Measurements from ENCODE around the gene KDM4F.
"Not testable (repeated sequence)": the region's sequence is repeated elsewhere in the genome, so short reads cannot be mapped to it uniquely, and the experiment has no call there.

Gene KDM4F

DNA sequence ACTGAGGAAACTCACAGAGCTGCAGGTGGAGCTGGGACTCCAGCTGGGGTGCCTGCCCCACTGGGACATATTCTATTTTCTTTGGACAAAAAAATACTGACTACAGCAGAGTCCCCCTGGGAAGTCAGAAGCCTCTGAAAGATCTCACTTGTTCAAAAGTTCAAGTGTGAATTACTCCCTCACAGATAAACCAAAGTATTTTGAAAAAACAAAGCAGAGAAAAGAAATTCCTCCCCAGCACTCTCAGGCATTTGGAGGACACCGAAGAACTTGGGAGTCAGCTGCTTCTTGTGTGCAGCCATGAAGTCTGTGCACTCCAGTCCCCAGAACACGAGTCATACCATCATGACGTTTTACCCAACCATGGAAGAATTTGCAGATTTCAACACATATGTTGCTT, at the start of gene KDM4F:
KDM4F (plus strand) TSS at position 301 of the 400 bp plus-strand sequence.
- not testable (repeated sequence) for FAIRE-seq; DNase-seq (ENCODE audit: insufficient read length, low spot score)

DNA sequence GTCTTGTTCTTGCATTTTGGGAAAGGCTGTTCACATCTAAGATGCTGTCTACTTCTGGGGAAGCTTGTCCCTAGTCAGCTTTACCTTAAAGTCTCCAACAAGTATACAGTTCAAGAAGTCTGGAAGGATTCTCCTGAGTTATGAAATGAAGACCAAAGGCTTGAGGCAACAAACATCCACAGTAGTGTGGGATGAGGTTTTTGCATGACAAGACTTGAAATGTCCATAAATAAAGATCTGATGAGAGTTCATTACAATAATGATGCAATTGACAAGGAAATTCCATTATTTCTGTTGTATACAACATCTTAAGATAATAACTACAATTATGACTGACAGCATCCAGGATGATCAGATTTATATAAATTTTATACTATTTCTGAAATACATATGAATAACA, 45.5 kb upstream of the KDM4F start:
- no peak for FAIRE-seq
- DNase-seq (ENCODE audit: insufficient read length, low spot score): no peak

DNA sequence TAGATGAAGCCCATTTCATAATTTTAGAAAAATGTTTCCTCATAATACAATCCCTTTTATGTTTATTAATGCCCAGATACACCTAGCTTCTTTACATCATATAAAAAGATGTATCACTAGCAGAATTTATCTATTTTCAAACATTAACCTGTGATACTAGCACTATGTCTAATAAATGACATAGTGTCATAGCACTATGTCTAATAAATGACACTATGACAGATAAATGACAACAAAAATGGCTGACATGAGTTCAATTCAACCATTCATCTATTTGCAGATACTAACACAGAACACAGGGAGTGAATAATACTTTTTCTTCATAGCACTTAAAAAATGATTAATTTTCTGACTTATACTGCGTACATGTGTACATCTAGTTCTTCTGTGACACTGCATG, 43.6 kb upstream of the KDM4F start:
- FAIRE-seq (no peak), DNase-seq (ENCODE audit: insufficient read length, low spot score) (no peak)

GRCh38 chr11:95011376-95011775, 37.8 kb upstream of the KDM4F start:
- FAIRE-seq: no peak

GRCh38 chr11:95014184-95014821, 34.9 kb upstream of the KDM4F start:
- DNase-seq (ENCODE audit: insufficient read length, low spot score) (no peak), FAIRE-seq (no peak)

More at GRCh38 chr11:95011376-95011775, 37.8 kb upstream of the KDM4F start:
- DNase-seq (ENCODE audit: insufficient read length, low spot score): no peak

DNA sequence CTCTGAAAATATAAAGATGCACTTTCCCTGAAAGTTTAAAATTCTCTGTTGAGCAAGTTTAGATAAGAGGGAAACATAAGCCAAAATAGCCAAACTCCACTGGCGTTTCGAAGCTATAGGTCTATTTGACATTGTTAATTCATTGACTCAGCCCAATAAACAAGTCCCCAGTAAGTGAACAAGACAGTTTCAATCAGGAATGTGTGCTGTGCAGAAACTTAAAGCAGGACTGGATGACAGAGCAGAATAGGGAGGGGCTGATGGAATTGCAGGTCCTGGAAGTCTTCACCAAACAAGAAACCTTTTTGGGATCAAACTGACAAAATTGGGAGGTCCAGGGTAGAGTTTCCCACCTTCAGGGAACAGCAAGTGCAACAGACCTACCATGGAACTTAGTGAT, 33.1 kb upstream of the KDM4F start:
- no peak for DNase-seq (ENCODE audit: insufficient read length, low spot score)
- FAIRE-seq: no peak

DNA sequence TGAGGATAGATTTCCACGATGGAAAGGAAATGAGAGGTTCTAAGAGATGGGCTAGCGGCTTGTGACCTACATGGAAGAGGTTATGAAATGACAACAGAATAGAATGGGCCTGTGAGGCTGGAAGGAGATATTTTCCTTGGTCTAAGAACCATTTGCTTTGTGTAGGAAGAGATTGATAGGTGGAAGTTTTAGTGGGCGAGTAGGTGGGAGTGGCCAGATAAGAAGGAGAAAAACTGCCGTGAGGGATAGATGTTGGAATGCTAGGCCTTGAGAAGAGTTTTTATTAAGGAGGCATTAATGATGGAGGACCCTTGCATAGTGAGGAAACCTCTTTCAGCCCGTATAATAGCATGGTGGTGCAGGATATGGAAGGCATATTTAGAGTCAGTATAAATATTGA, 27.8 kb upstream of the KDM4F start:
- not testable (repeated sequence) for FAIRE-seq

DNA sequence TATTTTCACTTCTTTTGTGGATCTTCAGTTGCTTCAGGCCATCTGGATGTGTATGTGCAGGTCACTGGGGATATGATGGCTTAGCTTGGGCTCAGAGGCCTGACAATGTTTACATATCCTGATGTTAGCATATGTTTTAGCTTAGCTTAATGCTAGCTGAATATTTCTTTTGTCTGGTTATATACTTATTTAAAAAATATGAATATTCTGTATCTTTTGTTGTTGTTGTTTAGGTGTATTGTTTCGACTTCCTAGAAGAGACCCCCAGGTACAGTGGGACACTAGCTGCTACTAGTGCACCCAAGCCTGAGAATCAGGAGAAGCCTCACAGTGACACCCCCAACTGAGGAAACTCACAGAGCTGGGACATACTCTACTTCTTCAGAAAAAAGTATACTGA, 24.3 kb upstream of the KDM4F start, which contains the start of gene KDM4E:
KDM4E (plus strand) TSS at position 301 of the 400 bp plus-strand sequence. CDS start 300 bp downstream, outside the sequence.
- DNase-seq (ENCODE audit: insufficient read length, low spot score) (no peak), FAIRE-seq (no peak)

More for the DNA sequence above, 27.8 kb upstream of the KDM4F start:
- not testable (repeated sequence) for DNase-seq (ENCODE audit: insufficient read length, low spot score)

DNA sequence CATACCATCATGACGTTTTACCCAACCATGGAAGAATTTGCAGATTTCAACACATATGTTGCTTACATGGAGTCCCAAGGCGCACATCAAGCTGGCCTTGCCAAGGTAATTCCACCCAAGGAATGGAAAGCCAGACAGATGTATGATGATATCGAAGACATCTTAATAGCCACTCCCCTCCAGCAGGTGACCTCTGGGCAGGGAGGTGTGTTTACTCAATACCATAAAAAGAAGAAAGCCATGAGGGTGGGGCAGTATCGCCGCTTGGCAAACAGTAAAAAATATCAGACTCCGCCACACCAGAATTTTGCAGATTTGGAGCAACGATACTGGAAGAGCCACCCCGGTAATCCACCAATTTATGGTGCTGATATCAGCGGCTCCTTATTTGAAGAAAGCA, 23.6 kb upstream of the KDM4F start:
- FAIRE-seq; DNase-seq (ENCODE audit: insufficient read length, low spot score): not testable (repeated sequence)

DNA sequence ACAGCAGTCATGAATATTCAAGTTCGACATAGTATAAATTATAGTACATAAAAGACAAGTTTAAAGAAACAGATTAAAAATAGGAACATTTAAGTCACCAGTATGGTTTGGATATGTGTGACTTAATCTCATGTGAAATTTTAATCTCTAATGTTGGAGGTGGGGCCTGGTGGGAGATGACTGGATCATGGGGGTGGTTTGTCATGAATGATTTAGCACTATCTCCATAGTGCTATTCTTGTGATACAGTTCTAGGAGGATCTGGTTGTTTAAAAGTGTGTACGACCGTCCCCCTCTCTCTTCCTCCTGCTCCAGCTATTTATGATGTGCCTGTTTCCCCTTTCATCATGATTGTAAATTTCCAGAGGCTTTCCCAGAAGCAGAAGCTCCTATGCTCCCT, 20.9 kb upstream of the KDM4F start:
- FAIRE-seq: no peak
- DNase-seq (ENCODE audit: insufficient read length, low spot score): no peak

DNA sequence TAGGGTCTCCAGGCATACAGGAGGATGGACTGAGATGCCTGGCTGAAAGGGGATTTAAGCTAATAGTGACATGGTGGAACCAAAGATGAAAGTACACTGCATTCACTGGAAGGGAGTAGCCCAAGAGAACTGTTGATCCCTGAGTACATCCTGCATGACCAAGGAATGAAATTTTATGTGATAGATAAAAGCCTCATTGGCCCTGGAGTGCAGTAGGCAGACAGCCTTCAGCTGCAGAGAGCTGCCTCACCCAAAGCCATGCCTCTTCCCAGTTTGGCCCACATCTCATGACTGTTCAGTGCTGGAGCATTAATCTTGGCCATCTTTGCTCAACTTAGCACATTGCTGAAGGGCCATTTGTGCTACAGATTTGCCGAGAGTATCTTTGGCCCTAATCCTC, 16.2 kb upstream of the KDM4F start:
- FAIRE-seq (no peak), DNase-seq (ENCODE audit: insufficient read length, low spot score) (no peak)

DNA sequence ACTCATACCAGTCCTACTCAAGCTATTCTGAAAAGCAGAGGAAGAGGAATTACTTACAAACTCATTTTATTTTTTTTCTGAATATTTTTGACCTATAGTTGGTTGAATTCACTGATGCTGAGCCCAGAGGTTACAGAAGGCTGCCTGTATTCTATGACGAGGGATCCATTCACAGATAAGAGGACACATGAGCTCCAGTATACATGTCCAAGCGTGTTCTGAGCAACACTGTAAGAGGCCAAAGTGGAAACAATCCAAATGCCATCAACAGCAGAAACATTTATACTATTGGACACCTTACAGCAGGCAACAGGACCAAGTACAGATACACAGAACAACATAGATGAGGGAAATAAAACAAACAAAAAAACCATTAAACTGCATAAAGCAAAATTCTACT, 13.9 kb upstream of the KDM4F start:
- FAIRE-seq: no peak

DNA sequence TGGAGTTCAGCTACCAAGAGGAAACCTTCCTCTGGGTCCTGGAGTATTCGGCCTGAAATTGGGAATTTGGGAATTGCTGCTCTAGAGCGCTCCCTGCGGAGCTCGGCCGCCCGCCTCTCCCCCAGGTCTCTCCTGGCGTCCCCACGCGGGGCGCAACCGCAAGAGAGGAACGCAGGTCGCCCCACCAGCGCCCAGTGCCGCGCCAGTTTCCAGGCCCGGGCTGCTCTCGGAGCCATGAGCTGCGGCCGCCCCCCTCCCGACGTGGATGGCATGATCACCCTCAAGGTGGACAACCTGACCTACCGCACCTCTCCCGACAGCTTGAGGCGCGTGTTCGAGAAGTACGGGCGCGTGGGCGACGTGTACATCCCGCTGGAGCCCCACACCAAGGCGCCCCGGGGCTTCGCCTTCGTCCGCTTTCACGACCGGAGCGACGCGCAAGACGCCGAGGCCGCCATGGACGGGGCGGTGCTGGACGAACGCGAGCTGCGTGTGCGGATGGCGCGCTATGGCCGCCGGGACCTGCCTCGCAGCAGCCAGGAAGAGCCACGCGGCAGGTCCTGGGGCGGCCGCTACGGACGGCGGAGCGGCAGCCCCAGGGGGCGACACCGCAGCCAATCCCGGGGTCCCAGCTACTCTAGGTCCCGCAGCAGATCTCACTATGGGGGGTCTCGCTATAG, 11.7 kb upstream of the KDM4F start:
- not testable (repeated sequence) for DNase-seq (ENCODE audit: insufficient read length, low spot score); FAIRE-seq

More for the DNA sequence above, 13.9 kb upstream of the KDM4F start:
- DNase-seq (ENCODE audit: insufficient read length, low spot score): no peak

DNA sequence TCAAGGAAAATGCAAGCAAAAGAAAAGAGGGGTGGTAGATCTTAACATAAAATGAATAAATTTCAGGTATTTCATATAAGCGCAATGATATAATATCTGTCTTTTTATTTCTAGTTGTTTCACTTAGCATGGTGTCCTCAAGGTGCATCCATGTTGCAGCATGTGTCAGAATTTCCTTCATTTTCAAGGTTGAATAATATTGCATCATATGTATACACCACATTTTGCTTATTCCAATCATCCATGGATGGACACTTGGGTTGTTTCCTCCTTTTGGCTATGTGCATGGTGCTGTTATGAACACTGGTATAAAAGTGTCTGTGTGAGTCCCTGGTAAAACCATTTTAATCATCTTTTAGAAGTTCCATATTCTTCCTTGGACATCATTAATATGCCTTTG, 7.0 kb upstream of the KDM4F start:
- FAIRE-seq: no peak
- no peak for DNase-seq (ENCODE audit: insufficient read length, low spot score)

GRCh38 chr11:95042906-95043305, 6.3 kb upstream of the KDM4F start:
- FAIRE-seq: no peak
- no peak for DNase-seq (ENCODE audit: insufficient read length, low spot score)

- DNase-seq (ENCODE audit: insufficient read length, low spot score) (no peak), FAIRE-seq (no peak)
Measured at GRCh38 chr11:95044010-95044409, 5.2 kb upstream of the KDM4F start.

- DNase-seq (ENCODE audit: insufficient read length, low spot score) (no peak), FAIRE-seq (no peak)
Measured at GRCh38 chr11:95045812-95046211, 3.4 kb upstream of the KDM4F start.

DNA sequence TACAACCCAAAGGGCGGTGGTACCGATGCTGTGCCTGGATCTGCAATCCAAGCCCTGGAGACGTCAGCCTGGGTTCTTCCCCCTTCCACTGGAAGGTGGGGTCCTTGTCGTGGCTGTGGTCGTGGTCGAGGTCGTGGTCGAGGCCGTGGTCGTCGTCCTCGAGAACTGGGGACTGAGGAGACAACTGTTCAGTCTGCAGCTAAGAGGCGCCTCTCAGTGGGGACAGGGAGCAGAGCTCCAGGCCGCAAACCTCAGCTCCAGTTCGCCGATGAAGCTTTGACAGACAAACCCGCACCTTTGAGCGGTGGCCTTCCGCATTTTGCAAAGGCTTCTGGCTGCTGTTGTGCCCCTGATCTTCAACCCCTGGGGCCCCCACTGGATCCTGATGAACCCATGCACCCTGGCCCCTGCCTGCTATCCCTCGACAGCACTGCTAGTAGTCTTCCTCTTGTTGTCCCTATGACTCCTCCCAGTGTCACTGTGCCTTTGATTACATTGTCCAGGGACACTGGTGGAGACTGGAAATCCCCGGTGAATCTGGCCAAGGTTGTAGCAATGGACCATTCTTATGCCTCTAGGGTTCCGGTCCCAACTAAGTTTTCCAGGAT, 1.5 kb downstream of the KDM4F start:
- FAIRE-seq (no peak), DNase-seq (ENCODE audit: insufficient read length, low spot score) (no peak)

- FAIRE-seq: no peak
- no peak for DNase-seq (ENCODE audit: insufficient read length, low spot score)
Measured at GRCh38 chr11:95054356-95054755, 5.1 kb downstream of the KDM4F start.

GRCh38 chr11:95055283-95055897, 6.2 kb downstream of the KDM4F start:
- DNase-seq (ENCODE audit: insufficient read length, low spot score): no peak
- peak; percentile 65 for FAIRE-seq

DNA sequence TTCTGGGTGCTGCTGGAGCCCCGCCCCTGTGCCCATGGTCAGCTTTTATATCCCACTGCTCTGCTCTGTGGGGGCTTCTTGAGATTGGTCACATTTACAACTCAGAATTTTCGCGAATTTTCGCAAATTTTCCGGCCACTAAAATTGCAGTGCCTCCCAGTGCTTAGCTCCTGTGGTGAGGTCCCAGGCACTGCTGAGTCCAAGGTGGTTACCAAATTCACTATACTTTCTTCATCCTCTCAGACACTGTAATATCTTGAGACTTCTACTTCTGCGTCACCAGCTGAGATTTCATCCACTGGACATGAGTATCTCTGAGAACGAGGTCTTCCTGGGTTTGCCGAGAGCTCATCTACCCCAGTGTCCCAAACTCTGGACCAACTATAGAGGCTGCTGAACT, 8.7 kb downstream of the KDM4F start:
- no peak for DNase-seq (ENCODE audit: insufficient read length, low spot score)
- no peak for FAIRE-seq

Data from HTR-8/SVneo (cell line).